ENCODE results near the gene P4HTM.

Gene P4HTM, protein sequence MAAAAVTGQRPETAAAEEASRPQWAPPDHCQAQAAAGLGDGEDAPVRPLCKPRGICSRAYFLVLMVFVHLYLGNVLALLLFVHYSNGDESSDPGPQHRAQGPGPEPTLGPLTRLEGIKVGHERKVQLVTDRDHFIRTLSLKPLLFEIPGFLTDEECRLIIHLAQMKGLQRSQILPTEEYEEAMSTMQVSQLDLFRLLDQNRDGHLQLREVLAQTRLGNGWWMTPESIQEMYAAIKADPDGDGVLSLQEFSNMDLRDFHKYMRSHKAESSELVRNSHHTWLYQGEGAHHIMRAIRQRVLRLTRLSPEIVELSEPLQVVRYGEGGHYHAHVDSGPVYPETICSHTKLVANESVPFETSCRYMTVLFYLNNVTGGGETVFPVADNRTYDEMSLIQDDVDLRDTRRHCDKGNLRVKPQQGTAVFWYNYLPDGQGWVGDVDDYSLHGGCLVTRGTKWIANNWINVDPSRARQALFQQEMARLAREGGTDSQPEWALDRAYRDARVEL

GRCh38 chr3:48989796-48990635, at the start of gene P4HTM:
P4HTM (plus strand) TSS chr3:48990241; CDS start chr3:48990257, 16 bp downstream.
- in situ Hi-C loops (cut with MboI; ENCODE audit: low sequenced_read_pairs), result no loop called here

- in situ Hi-C loops (cut with MboI; ENCODE audit: low sequenced_read_pairs), result no loop called here
These were observed 44.6 kb upstream of the P4HTM start for GRCh38 chr3:48945432-48945831.

DNA sequence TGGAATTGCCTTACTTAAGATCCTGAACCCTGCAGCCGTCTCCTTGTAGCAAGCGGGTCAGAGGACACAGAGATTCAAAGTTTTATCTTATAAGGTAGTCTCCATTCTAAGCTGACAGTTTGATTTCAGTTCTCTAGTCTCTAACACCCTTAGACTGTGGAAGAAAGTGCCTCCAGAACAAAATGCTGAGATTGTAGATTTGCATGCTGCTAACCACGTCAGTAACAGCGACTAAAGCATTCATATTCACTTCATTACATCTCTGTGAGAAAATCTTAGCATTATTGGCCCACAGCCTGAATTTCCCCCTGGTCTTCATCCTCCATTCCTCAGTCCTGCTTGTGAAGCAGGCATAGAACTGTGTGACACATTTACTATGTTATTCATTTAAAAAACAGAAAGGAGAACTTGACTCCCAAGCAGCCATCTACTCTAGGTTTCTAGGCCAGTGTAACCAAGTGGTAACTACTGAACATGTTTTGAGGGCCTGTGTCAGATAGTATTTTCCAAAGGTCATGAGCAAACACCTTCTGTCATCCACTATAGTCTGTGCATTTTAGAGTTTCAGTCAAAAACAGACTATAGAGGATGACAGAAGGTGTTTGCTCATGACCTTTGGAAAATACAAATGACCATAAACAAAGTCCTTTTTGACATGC, 44.0 kb upstream of the P4HTM start:
- in situ Hi-C loops (cut with MboI; ENCODE audit: low sequenced_read_pairs), result no loop called here

GRCh38 chr3:48949376-48949717, 40.7 kb upstream of the P4HTM start:
- in situ Hi-C loops (cut with MboI; ENCODE audit: low sequenced_read_pairs), result no loop called here

- in situ Hi-C loops (cut with MboI; ENCODE audit: low sequenced_read_pairs), result no loop called here
These were observed 40.0 kb upstream of the P4HTM start for GRCh38 chr3:48950051-48950450.

DNA sequence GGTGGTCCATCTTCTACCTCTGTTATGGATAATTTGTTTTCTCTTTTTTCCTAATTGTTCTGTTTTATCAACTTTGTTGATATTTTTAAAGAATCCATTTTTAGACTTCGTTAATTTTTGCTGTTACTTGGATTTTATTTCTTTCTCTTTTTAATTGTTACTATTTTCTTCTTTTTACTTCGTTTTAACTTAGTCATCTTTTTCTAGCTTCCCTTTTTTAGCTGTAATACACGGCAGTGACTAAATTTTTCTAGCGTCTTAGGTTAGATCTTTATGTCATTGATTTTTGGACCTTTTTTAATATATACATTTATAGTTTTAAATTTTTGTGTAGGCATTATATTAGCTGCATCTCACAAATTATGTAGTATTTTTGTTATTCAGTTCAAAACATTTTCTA, 38.3 kb upstream of the P4HTM start:
- in situ Hi-C loops (cut with MboI; ENCODE audit: low sequenced_read_pairs), result no loop called here

GRCh38 chr3:48952510-48953118, 37.4 kb upstream of the P4HTM start:
- in situ Hi-C loops (cut with MboI; ENCODE audit: low sequenced_read_pairs), result no loop called here

DNA sequence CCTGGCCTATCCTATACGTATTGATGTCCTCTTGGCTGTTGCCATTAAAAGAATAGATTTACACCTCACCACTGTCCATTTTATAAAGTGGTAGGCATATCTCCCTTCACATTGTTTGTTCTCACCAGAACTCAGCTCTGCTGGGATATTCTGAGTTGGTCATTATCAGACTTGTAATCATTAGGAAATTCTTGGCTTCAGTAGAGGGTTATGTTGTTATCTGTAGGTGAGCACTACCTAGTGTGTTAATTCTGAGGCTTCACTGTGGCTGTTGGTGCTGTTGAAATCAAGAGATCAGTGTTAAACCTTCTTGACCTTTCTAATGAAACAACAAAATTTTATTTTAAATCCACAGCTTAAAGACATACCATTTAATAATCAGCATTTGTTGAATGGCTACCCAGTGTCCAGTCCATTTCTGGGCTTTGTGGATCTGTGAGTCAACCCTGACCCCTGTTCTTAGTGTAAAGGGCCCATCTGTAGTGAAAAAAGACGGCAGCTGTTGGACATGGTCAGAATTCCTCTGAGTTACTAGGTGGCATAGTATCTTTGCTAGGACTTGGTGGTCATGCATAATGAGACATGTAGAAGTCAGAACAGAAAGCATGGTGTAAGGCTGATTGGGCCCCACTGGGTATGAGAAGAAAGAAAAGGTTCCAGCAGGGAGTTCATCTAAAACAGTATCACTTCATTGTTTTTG, 32.9 kb upstream of the P4HTM start:
- in situ Hi-C loops (cut with MboI; ENCODE audit: low sequenced_read_pairs), result no loop called here

DNA sequence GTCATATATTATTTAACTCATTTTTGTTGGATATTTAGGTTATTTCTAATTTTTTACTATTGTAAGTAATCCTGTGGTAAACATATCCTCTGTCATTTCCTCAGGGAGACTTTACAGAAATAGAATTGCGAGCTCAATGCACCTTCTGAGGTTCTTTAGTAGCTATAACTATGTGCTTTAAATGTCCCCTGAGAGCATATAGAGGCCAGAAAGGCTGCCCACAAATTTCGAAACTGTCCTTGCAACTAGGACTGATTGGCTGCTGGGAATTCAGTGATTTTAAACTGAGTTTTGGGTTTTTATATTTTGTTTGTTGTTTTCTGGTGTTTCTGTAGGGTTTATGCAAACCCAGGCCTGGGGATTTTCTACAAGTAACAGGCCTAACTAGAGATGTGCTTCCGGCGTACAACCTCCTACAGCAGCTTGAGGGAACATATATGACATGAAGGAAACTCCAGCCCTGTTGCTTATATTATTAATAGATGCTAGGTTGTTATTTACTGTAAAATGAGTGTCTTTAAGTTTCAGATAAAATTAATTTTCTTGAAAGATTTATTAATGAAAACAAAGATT, 29.1 kb upstream of the P4HTM start:
- in situ Hi-C loops (cut with MboI; ENCODE audit: low sequenced_read_pairs), result no loop called here

GRCh38 chr3:48962340-48962739, 27.7 kb upstream of the P4HTM start:
- in situ Hi-C loops (cut with MboI; ENCODE audit: low sequenced_read_pairs), result no loop called here

GRCh38 chr3:48962939-48963338, 27.1 kb upstream of the P4HTM start:
- in situ Hi-C loops (cut with MboI; ENCODE audit: low sequenced_read_pairs), result no loop called here

- in situ Hi-C loops (cut with MboI; ENCODE audit: low sequenced_read_pairs), result no loop called here
These were observed 26.4 kb upstream of the P4HTM start for GRCh38 chr3:48963591-48963990.

- in situ Hi-C loops (cut with MboI; ENCODE audit: low sequenced_read_pairs), result no loop called here
These were observed 23.7 kb upstream of the P4HTM start for GRCh38 chr3:48966367-48966766.

DNA sequence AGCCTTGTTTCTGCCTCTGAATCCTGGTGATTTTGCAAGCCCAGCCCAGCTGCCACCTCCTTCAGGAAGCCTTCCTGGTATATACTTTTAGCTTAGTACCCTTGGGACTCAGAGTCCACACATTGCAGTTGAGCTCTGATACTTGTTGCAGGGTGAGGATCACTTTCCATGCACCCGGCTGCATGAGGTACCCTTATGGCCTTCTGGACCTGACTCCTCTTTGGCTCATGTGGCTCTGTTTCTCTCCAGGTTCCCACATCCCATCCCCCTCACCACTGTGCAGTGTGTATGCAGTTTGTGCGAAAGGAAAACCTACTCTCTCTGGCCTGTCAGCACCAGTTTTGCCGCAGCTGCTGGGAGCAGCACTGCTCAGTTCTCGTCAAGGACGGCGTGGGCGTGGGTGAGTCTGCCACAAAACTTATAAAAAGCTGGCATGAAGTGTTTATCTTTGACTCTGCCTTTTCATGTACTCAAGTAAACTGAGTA, 23.1 kb upstream of the P4HTM start:
- in situ Hi-C loops (cut with MboI; ENCODE audit: low sequenced_read_pairs), result no loop called here

- in situ Hi-C loops (cut with MboI; ENCODE audit: low sequenced_read_pairs), result no loop called here
These were observed 19.5 kb upstream of the P4HTM start for GRCh38 chr3:48970586-48970985.

DNA sequence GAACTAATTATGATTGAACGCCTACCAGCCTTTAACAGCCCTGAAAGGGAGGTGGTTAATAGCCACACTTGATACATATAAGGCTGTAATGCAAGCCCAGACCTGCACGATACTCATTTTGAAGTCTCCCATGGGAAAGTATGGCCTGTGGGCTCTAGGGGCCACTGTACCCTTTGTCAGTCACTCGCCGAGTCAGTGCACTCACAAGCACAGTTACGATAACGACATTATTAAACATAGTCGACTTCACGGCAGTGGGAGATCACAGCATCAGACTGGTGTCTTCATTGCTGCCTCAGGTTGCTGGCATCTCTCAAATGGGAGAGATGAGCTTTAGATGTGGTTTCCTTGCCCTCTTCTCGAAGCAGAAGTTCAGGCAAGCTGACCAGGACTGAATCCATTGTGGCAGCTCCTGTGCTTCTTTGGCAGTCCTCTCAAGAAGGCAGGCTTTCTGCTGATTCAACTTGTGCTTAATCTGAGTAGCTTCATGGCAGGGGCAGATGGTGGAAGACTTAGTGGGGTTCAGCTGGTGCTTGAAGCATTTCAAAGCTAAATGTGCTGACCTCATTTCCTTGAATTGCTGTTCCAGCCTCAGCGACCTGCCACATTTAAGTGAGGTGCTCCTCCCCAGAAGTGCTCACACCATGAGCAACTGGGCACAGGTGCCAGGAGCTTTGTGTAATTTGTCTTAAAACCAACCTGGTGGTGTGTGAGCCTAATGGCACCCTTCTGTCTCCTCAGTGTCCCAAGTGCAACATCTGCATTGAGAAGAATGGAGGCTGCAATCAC, 15.8 kb upstream of the P4HTM start:
- in situ Hi-C loops (cut with MboI; ENCODE audit: low sequenced_read_pairs), result no loop called here

DNA sequence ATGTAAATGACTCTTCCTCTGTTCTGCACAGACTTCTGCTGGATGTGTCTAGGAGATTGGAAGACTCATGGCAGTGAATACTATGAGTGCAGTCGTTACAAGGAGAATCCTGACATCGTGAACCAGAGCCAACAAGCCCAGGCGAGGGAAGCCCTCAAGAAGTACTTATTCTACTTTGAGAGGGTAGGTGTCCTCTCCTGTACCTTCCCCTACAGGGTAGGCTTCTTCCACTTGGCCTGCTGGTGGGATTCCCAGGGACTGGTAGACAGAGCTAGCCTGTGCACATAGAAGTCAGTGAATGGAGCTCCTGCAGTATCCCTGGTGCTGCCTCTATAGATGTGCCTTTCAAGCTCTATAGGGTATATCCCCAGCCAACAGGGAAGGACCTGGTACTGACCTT, 10.6 kb upstream of the P4HTM start:
- in situ Hi-C loops (cut with MboI; ENCODE audit: low sequenced_read_pairs), result no loop called here

- in situ Hi-C loops (cut with MboI; ENCODE audit: low sequenced_read_pairs), result no loop called here
These were observed 9.7 kb upstream of the P4HTM start for GRCh38 chr3:48980295-48980694.

GRCh38 chr3:48982016-48982415, 8.0 kb upstream of the P4HTM start:
- in situ Hi-C loops (cut with MboI; ENCODE audit: low sequenced_read_pairs), result no loop called here
